Gastroesophageal sphincter (tissue), 3 donors: ENCODE results near the gene KIF5A.

ENCODE experiments used
- POLR2AphosphoS5 ChIP-seq: sonication (generic); formaldehyde crosslinking; IDR thresholded peaks from one replicate; pipeline ENCODE4 v1.6.1; 2017; ENCODE audit warnings: antibody characterized with exemption
- TF ChIP-seq, protein P1 (sequence below), 4 experiments: fragments of 200-600 bp in 2 of 4; fragments of 450-650 bp in 2 of 4; sonication (generic) in 1 of 4; IDR thresholded peaks; one replicate each; pipeline ENCODE4 v1.5.1; 2017 to 2019; ENCODE audit warnings: antibody characterized with exemption in 4 of 4, mild to moderate bottlenecking in 2 of 4, moderate library complexity in 2 of 4

DNA sequence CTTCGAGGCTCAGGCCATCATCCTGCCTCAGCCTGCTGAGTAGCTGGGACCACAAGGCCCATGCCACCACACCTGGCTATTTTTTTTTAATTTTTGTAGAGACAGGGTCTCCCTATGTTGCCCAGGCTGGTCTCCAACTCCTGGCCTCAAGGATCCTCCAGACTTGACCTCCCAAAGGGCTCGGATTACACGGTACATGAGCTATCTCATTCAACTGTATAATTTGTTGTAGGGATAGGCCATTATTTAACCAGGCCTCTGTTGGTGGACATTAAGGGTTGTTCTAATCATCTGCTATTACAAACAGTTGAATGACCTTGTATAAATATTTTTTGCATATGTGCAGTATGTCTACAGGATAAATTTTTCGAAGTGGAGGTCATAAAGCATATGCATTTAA is 9.0 kb downstream of the KIF5A start:
- no peak for TF ChIP-seq POLR2AphosphoS5
- TF ChIP-seq, protein P1, sequence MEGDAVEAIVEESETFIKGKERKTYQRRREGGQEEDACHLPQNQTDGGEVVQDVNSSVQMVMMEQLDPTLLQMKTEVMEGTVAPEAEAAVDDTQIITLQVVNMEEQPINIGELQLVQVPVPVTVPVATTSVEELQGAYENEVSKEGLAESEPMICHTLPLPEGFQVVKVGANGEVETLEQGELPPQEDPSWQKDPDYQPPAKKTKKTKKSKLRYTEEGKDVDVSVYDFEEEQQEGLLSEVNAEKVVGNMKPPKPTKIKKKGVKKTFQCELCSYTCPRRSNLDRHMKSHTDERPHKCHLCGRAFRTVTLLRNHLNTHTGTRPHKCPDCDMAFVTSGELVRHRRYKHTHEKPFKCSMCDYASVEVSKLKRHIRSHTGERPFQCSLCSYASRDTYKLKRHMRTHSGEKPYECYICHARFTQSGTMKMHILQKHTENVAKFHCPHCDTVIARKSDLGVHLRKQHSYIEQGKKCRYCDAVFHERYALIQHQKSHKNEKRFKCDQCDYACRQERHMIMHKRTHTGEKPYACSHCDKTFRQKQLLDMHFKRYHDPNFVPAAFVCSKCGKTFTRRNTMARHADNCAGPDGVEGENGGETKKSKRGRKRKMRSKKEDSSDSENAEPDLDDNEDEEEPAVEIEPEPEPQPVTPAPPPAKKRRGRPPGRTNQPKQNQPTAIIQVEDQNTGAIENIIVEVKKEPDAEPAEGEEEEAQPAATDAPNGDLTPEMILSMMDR (IDR thresholded peaks at IDR 0.05) = no peak
